SK-N-SH treated with all-trans-retinoic acid at 6 μM for 48 hours (cell line): ENCODE data around the gene PPP1R2.

Experiments used
- ATAC-seq: fragments of 200-7000 bp; cut with Tn5 transposase; 3 replicates; pipeline ENCODE4 v1.9.1; 2020; ENCODE audit warnings: mild to moderate bottlenecking, moderate library complexity
- ARNTL ChIP-seq: fragments of 450-650 bp; formaldehyde crosslinking; IDR thresholded peaks from 2 replicates; pipeline ENCODE4 v1.5.0; 2020; ENCODE audit warnings: low read depth, mild to moderate bottlenecking, moderate library complexity, borderline replicate concordance
- BACH2 ChIP-seq: fragments of 250-450 bp; sonication (Bioruptor Pico); IDR thresholded peaks from 2 replicates; pipeline ENCODE4 v1.9.0; 2021; ENCODE audit warnings: mild to moderate bottlenecking, borderline replicate concordance
- CSDC2 ChIP-seq: fragments of 250-450 bp; sonication (Bioruptor Pico); IDR thresholded peaks from 2 replicates; pipeline ENCODE4 v1.5.0; 2020; ENCODE audit warnings: mild to moderate bottlenecking, moderate library complexity
- ESRRG ChIP-seq: fragments of 250-450 bp; sonication (Bioruptor Pico); IDR thresholded peaks from 2 replicates; pipeline ENCODE4 v1.6.1; 2021; ENCODE audit warnings: mild to moderate bottlenecking
- GLIS3 ChIP-seq: fragments of 250-450 bp; sonication (Bioruptor Pico); IDR thresholded peaks from 2 replicates; pipeline ENCODE4 v1.5.0; 2020; ENCODE audit warnings: mild to moderate bottlenecking, moderate library complexity
- ISL1 ChIP-seq: fragments of 250-450 bp; sonication (Bioruptor Pico); IDR thresholded peaks from 2 replicates; pipeline ENCODE4 v2.1.2; 2022; ENCODE audit warnings: mild to moderate bottlenecking, moderate library complexity
- OSR1 ChIP-seq: fragments of 250-450 bp; sonication (Bioruptor Pico); IDR thresholded peaks from 2 replicates; pipeline ENCODE4 v1.8.0; 2022; ENCODE audit warnings: moderate library complexity, mild to moderate bottlenecking, inconsistent platforms
- PPARA ChIP-seq: fragments of 250-450 bp; sonication (Bioruptor Pico); IDR thresholded peaks from 2 replicates; pipeline ENCODE4 v1.5.0; 2020; ENCODE audit warnings: mild to moderate bottlenecking, borderline replicate concordance
- RARB ChIP-seq: fragments of 250-450 bp; sonication (Bioruptor Pico); IDR thresholded peaks from 2 replicates; pipeline ENCODE4 v1.8.0; 2021; ENCODE audit warnings: mild to moderate bottlenecking, moderate library complexity
- TCF4 ChIP-seq: fragments of 250-450 bp; sonication (Bioruptor Pico); IDR thresholded peaks from 2 replicates; pipeline ENCODE4 v1.8.0; 2021; ENCODE audit warnings: mild to moderate bottlenecking, moderate library complexity, borderline replicate concordance
- TOX ChIP-seq: fragments of 250-450 bp; sonication (Bioruptor Pico); IDR thresholded peaks from 2 replicates; pipeline ENCODE4 v1.8.0; 2021; ENCODE audit warnings: mild to moderate bottlenecking, moderate library complexity, borderline replicate concordance
- ZFP3 ChIP-seq: fragments of 250-450 bp; sonication (Bioruptor Pico); IDR thresholded peaks from 2 replicates; pipeline ENCODE4 v1.5.0; 2020; ENCODE audit warnings: mild to moderate bottlenecking, moderate library complexity
- ZFP30 ChIP-seq: fragments of 450-650 bp; formaldehyde crosslinking; IDR thresholded peaks from 2 replicates; pipeline ENCODE4 v1.5.0; 2022; ENCODE audit warnings: mild to moderate bottlenecking, moderate library complexity
- ZNF565 ChIP-seq: fragments of 450-650 bp; formaldehyde crosslinking; conservative IDR thresholded peaks from 2 replicates; pipeline ENCODE4 v1.5.0; 2020; ENCODE audit warnings: low read depth, mild to moderate bottlenecking, moderate library complexity
- ZNF70 ChIP-seq: fragments of 450-650 bp; formaldehyde crosslinking; IDR thresholded peaks from 2 replicates; pipeline ENCODE4 v1.5.0; 2020; ENCODE audit warnings: mild to moderate bottlenecking, moderate library complexity
- ZNF8 ChIP-seq: fragments of 450-650 bp; formaldehyde crosslinking; IDR thresholded peaks from 2 replicates; pipeline ENCODE4 v1.5.0; 2020; ENCODE audit warnings: mild to moderate bottlenecking, moderate library complexity
- TF ChIP-seq, protein P1 (sequence below): fragments of 250-450 bp; sonication (Bioruptor Pico); IDR thresholded peaks from 2 replicates; pipeline ENCODE4 v1.5.0; 2020; ENCODE audit warnings: mild to moderate bottlenecking, moderate library complexity
- TF ChIP-seq, protein P2 (sequence below): fragments of 250-450 bp; sonication (Bioruptor Pico); IDR thresholded peaks from 2 replicates; pipeline ENCODE4 v1.5.1; 2020; ENCODE audit warnings: low read depth, mild to moderate bottlenecking, moderate library complexity
- TF ChIP-seq, protein P3 (sequence below): fragments of 250-450 bp; sonication (Bioruptor Pico); IDR thresholded peaks from 2 replicates; pipeline ENCODE4 v1.8.0; 2020; ENCODE audit warnings: mild to moderate bottlenecking, moderate library complexity, borderline replicate concordance
- TF ChIP-seq, protein P4 (sequence below): fragments of 250-450 bp; sonication (Bioruptor Pico); IDR thresholded peaks from 2 replicates; pipeline ENCODE4 v1.8.0; 2021; ENCODE audit warnings: low read depth, mild to moderate bottlenecking, moderate library complexity, borderline replicate concordance

PPP1R2 gene

DNA sequence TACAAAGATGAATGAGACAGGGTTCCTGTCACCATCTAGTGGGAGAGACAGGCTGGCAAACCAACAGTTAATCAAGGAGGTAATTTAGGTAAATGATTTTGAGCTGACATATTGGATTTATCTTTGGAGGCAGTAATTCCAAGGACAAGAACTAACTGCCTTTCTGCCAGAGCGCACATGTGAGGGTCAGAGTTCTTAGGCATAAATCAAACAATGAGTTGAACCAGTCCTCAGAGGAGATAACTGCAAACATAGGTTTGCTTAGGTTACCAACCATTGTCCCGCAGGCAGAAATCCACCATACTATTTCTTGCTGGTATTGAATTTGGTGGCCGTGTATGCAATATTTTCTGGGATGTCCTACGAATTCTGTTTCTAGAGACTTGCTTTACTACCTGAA is 14.2 kb upstream of the PPP1R2 start (continued):
- TF ChIP-seq, protein P1, sequence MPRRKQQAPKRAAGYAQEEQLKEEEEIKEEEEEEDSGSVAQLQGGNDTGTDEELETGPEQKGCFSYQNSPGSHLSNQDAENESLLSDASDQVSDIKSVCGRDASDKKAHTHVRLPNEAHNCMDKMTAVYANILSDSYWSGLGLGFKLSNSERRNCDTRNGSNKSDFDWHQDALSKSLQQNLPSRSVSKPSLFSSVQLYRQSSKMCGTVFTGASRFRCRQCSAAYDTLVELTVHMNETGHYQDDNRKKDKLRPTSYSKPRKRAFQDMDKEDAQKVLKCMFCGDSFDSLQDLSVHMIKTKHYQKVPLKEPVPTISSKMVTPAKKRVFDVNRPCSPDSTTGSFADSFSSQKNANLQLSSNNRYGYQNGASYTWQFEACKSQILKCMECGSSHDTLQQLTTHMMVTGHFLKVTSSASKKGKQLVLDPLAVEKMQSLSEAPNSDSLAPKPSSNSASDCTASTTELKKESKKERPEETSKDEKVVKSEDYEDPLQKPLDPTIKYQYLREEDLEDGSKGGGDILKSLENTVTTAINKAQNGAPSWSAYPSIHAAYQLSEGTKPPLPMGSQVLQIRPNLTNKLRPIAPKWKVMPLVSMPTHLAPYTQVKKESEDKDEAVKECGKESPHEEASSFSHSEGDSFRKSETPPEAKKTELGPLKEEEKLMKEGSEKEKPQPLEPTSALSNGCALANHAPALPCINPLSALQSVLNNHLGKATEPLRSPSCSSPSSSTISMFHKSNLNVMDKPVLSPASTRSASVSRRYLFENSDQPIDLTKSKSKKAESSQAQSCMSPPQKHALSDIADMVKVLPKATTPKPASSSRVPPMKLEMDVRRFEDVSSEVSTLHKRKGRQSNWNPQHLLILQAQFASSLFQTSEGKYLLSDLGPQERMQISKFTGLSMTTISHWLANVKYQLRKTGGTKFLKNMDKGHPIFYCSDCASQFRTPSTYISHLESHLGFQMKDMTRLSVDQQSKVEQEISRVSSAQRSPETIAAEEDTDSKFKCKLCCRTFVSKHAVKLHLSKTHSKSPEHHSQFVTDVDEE (CRISPR knock-in tag): no peak
- TF ChIP-seq ZFP3 (CRISPR knock-in tag) (no peak), CSDC2 (no peak), RARB (CRISPR knock-in tag) (no peak), ZFP30 (CRISPR knock-in tag) (no peak)
- TF ChIP-seq, protein P2, sequence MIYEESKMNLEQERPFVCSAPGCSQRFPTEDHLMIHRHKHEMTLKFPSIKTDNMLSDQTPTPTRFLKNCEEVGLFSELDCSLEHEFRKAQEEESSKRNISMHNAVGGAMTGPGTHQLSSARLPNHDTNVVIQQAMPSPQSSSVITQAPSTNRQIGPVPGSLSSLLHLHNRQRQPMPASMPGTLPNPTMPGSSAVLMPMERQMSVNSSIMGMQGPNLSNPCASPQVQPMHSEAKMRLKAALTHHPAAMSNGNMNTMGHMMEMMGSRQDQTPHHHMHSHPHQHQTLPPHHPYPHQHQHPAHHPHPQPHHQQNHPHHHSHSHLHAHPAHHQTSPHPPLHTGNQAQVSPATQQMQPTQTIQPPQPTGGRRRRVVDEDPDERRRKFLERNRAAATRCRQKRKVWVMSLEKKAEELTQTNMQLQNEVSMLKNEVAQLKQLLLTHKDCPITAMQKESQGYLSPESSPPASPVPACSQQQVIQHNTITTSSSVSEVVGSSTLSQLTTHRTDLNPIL (CRISPR knock-in tag): no peak

DNA sequence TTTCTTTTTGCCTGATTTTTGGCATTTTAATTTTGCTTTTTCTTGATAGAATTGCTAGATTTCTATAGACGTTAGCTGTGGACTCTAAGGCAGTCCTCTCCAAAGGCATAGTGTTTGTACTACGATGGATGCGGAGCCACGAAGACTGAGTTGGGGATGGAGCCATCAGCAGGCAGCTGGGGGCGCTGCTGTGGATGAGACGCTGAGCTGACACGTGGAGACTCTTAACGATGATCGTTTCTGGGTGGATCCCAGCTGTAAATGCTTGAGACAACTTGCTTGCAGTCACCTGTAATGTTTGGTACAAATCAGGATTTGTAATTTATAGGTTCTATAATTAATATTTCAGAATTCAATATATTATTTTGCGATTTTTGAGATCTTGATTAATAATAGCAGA is 13.3 kb upstream of the PPP1R2 start:
- ATAC-seq: no peak
- TF ChIP-seq ZNF565 (CRISPR knock-in tag) (no peak), ARNTL (no peak), ZFP30 (CRISPR knock-in tag) (no peak), BACH2 (CRISPR knock-in tag) (no peak), ESRRG (CRISPR knock-in tag) (no peak), TCF4 (no peak), ISL1 (CRISPR knock-in tag) (no peak), RARB (CRISPR knock-in tag) (no peak), PPARA (CRISPR knock-in tag) (no peak), ZFP3 (CRISPR knock-in tag) (no peak), TOX (no peak), ZNF8 (no peak), ZNF70 (no peak), GLIS3 (CRISPR knock-in tag) (no peak), OSR1 (CRISPR knock-in tag) (no peak)
- TF ChIP-seq, protein P1 (CRISPR knock-in tag): no peak
- TF ChIP-seq, protein P3, sequence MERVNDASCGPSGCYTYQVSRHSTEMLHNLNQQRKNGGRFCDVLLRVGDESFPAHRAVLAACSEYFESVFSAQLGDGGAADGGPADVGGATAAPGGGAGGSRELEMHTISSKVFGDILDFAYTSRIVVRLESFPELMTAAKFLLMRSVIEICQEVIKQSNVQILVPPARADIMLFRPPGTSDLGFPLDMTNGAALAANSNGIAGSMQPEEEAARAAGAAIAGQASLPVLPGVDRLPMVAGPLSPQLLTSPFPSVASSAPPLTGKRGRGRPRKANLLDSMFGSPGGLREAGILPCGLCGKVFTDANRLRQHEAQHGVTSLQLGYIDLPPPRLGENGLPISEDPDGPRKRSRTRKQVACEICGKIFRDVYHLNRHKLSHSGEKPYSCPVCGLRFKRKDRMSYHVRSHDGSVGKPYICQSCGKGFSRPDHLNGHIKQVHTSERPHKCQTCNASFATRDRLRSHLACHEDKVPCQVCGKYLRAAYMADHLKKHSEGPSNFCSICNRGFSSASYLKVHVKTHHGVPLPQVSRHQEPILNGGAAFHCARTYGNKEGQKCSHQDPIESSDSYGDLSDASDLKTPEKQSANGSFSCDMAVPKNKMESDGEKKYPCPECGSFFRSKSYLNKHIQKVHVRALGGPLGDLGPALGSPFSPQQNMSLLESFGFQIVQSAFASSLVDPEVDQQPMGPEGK (CRISPR knock-in tag): no peak
- TF ChIP-seq, protein P4, sequence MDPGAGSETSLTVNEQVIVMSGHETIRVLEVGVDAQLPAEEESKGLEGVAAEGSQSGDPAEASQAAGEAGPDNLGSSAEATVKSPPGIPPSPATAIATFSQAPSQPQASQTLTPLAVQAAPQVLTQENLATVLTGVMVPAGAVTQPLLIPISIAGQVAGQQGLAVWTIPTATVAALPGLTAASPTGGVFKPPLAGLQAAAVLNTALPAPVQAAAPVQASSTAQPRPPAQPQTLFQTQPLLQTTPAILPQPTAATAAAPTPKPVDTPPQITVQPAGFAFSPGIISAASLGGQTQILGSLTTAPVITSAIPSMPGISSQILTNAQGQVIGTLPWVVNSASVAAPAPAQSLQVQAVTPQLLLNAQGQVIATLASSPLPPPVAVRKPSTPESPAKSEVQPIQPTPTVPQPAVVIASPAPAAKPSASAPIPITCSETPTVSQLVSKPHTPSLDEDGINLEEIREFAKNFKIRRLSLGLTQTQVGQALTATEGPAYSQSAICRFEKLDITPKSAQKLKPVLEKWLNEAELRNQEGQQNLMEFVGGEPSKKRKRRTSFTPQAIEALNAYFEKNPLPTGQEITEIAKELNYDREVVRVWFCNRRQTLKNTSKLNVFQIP: no peak
- TF ChIP-seq, protein P2 (CRISPR knock-in tag): no peak
